ENCODE measurements around the gene RFX5.
"Not testable (repeated sequence)": the region's sequence is repeated elsewhere in the genome, so short reads cannot be mapped to it uniquely, and the experiment has no call there.

DNA sequence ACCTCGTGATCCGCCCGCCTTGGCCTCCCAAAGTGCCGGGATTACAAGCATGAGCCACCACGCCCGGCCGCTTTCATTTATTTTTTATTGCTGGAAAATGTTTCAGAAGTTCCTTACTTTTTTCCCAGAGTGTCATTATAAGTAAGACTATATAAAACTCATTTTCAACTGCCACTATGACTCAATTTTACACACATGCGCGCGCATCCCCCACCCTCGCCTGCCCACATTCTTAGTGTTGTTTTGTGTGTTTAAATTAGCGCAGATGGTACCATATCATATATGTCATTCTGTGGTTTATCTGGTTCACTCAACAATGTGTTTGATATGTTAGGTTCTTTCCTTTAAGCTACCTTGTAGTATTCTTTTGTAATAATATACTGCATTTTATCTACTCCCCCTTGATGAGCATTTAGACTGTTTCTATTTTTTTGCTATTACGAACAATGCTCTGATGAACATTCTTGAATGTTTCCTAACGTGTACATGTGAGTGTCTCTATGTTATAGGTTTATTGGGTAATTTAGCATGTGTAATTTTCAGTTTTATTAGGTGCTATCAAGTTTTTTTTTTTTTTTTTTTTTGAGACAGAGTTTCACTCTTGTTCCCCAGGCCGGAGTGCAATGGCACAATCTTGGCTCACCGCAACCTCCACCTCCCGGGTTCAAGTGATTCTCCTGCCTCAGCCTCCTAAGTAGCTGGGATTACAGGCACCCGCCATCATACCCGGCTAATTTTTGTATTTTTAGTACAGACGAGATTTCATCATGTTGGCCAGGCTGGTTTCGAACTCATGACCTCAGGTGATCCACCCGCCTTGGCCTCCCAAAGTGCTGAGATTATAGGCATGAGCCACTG is 43.4 kb upstream of the RFX5 start:
- not testable (repeated sequence) for TF ChIP-seq EZH2phosphoT487 (IDR thresholded peaks at IDR 0.05; ENCODE audit: borderline replicate concordance, low read length)
- TF ChIP-seq, protein P1, sequence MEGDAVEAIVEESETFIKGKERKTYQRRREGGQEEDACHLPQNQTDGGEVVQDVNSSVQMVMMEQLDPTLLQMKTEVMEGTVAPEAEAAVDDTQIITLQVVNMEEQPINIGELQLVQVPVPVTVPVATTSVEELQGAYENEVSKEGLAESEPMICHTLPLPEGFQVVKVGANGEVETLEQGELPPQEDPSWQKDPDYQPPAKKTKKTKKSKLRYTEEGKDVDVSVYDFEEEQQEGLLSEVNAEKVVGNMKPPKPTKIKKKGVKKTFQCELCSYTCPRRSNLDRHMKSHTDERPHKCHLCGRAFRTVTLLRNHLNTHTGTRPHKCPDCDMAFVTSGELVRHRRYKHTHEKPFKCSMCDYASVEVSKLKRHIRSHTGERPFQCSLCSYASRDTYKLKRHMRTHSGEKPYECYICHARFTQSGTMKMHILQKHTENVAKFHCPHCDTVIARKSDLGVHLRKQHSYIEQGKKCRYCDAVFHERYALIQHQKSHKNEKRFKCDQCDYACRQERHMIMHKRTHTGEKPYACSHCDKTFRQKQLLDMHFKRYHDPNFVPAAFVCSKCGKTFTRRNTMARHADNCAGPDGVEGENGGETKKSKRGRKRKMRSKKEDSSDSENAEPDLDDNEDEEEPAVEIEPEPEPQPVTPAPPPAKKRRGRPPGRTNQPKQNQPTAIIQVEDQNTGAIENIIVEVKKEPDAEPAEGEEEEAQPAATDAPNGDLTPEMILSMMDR (conservative IDR thresholded peaks at IDR 0.05; ENCODE audit: low read depth, low read length), result not testable (repeated sequence)

Data from PC-3 (cell line).